GM21786 (cell line): ENCODE data around the gene DLEC1.

Experiments
- ATAC-seq: cut with Tn5 transposase; IDR thresholded peaks from one replicate; pipeline ENCODE4 v1.9.1; 2021; ENCODE audit not compliant: unreplicated experiment

The DLEC1 gene

GRCh38 chr3:38039101-38039898, at the start of gene DLEC1:
Gene DLEC1, plus strand, starts transcription at chr3:38039208. Its CDS starts 18 bp downstream, at chr3:38039226.
- peak; percentile 80 for ATAC-seq

GRCh38 chr3:37989821-37990480, 49.1 kb upstream of the DLEC1 start:
- ATAC-seq = no peak

GRCh38 chr3:37990527-37990926, 48.5 kb upstream of the DLEC1 start, which contains the start of gene VILL:
Gene VILL, plus strand, starts transcription at chr3:37990786. Its CDS starts 2,887 bp downstream, at chr3:37993673.
- no peak for ATAC-seq

GRCh38 chr3:37991109-37991508, 47.9 kb upstream of the DLEC1 start:
- no peak for ATAC-seq

- no peak for ATAC-seq
Observed at GRCh38 chr3:37991823-37992222, 47.2 kb upstream of the DLEC1 start.

GRCh38 chr3:37992271-37993066, 46.5 kb upstream of the DLEC1 start:
- ATAC-seq = no peak

- ATAC-seq = no peak
Observed at GRCh38 chr3:37993067-37993455, 45.9 kb upstream of the DLEC1 start.

- no peak for ATAC-seq
Observed at GRCh38 chr3:37993460-37993819, 45.6 kb upstream of the DLEC1 start.

- ATAC-seq = peak; percentile 52
Observed at GRCh38 chr3:37993820-37994638, 45.0 kb upstream of the DLEC1 start.

GRCh38 chr3:37994639-37994972, 44.4 kb upstream of the DLEC1 start:
- ATAC-seq = no peak

GRCh38 chr3:37995652-37996641, 43.1 kb upstream of the DLEC1 start:
- no peak for ATAC-seq

GRCh38 chr3:37996785-37997301, 42.2 kb upstream of the DLEC1 start:
- peak; percentile 57 for ATAC-seq

- no peak for ATAC-seq
Observed at GRCh38 chr3:37997342-37997741, 41.7 kb upstream of the DLEC1 start.

- ATAC-seq = no peak
Observed at GRCh38 chr3:37997791-37998370, 41.1 kb upstream of the DLEC1 start.

GRCh38 chr3:37999836-38000235, 39.2 kb upstream of the DLEC1 start:
- ATAC-seq = no peak

GRCh38 chr3:38000242-38000916, 38.6 kb upstream of the DLEC1 start:
- no peak for ATAC-seq

- no peak for ATAC-seq
Observed at GRCh38 chr3:38000965-38001455, 38.0 kb upstream of the DLEC1 start.

- no peak for ATAC-seq
Observed at GRCh38 chr3:38001456-38002081, 37.4 kb upstream of the DLEC1 start.
